Right atrium auricular region (tissue), 2 donors: ENCODE results near the gene GFOD1. TPM values are rescaled to one million over a fixed set of nuclear protein-coding genes. Genes with fewer than 3 reads are reported as not detected.

Experiments
- total RNA-seq, 2 donors: library from RNA; depleted of rRNA; stranded (reverse); fragments of >200 nt; gene quantifications; one replicate each; pipeline ENCODE4 v1.1.0, GENCODE V29; 2016

The GFOD1 gene
- total RNA-seq, 2 donors from 2014 or later: 66.2 to 96.3 TPM

Other genes starting within 250 kb of the GFOD1 start
- gene TBC1D7, start 159.1 kb downstream of the GFOD1 start, total RNA-seq: 10 to 100 TPM; 15.0 to 27.0 TPM
- gene SIRT5, start 87.0 kb upstream of the GFOD1 start, total RNA-seq: 10 to 100 TPM; 17.9 to 31.2 TPM
- 10 to 100 TPM; 70.5 to 75.9 TPM for gene NOL7, start 127.7 kb upstream of the GFOD1 start, total RNA-seq
- 10 to 100 TPM; 28.4 TPM for gene RANBP9, start 224.2 kb upstream of the GFOD1 start, total RNA-seq